LNCaP clone FGC (cell line): ENCODE data around the gene NAV1.
"Not testable (repeated sequence)": the region's sequence is repeated elsewhere in the genome, so short reads cannot be mapped to it uniquely, and the experiment has no call there.

Experiments
- DNase-seq: peaks from one replicate; pipeline ENCODE4 v3.0.0-alpha.2; 2011; ENCODE audit warnings: low read depth
- H3K4me3 ChIP-seq: 2 replicates; pipeline ENCODE4 v1.5.1; 2011; ENCODE audit warnings: mild to moderate bottlenecking, low read depth, low read length, control low read depth
- CTCF ChIP-seq: IDR thresholded peaks from 2 replicates; pipeline ENCODE4 v1.5.1; 2012; ENCODE audit warnings: mild to moderate bottlenecking; ENCODE audit not compliant: control insufficient read depth, insufficient read depth; ENCODE audit errors: extremely low read depth

Gene NAV1

GRCh38 chr1:201514466-201514865 is 24.5 kb upstream of the NAV1 start:
- no peak for TF ChIP-seq CTCF
- H3K4me3 ChIP-seq: no peak overlapping the region
- DNase-seq: no peak

- DNase-seq: no peak
- TF ChIP-seq CTCF: no peak
- H3K4me3 ChIP-seq: no peak overlapping the region
Observed at GRCh38 chr1:201515062-201515750, 23.7 kb upstream of the NAV1 start.

DNA sequence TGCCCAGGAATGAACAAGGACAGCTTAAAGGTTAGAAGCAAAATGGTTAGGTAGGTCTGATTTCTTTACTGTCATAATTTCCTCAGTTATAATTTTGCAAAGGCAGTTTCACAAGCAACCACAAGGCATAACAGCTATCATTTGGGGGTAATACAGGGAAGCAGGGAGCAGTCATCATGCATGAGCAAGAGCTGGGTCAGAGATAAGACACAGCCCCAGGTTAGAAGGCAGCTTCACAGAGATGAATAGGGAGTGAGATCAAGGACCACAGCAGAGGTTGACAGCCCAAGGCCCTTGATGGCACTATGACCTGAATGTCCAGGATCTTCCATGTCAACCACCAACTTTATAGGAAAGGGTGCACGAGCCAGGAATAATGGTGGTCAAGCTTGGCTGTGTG is 23.0 kb upstream of the NAV1 start:
- DNase-seq: no peak
- H3K4me3 ChIP-seq: no peak overlapping the region
- no peak for TF ChIP-seq CTCF

- no peak overlapping the region for H3K4me3 ChIP-seq
- DNase-seq: no peak
- no peak for TF ChIP-seq CTCF
Observed at GRCh38 chr1:201516511-201517127, 22.3 kb upstream of the NAV1 start.

GRCh38 chr1:201517631-201518030 is 21.3 kb upstream of the NAV1 start:
- TF ChIP-seq CTCF: no peak
- DNase-seq: no peak
- no peak overlapping the region for H3K4me3 ChIP-seq

GRCh38 chr1:201518071-201518470 is 20.9 kb upstream of the NAV1 start:
- DNase-seq: no peak
- no peak for TF ChIP-seq CTCF
- no peak overlapping the region for H3K4me3 ChIP-seq

GRCh38 chr1:201520046-201520575 is 18.8 kb upstream of the NAV1 start:
- DNase-seq, H3K4me3 ChIP-seq: not testable (repeated sequence)
